Left ventricle myocardium inferior (tissue), 1 donor: ENCODE data around the gene STK32C. TPM values are rescaled to one million over a fixed set of nuclear protein-coding genes. Genes with fewer than 3 reads are reported as not detected.

Source experiments
- DNase-seq: peaks from one replicate; pipeline ENCODE4 v3.0.0-alpha.2; 2020
- H3K27ac ChIP-seq: fragments of 200-600 bp; replicated peaks from 2 replicates; pipeline ENCODE4 v1.8.0; 2021
- H3K27me3 ChIP-seq: fragments of 200-600 bp; 2 replicates; pipeline ENCODE4 v1.8.0; 2021; ENCODE audit warnings: low read depth
- H3K36me3 ChIP-seq: fragments of 200-600 bp; 2 replicates; pipeline ENCODE4 v1.8.0; 2021
- H3K4me1 ChIP-seq: fragments of 200-600 bp; 2 replicates; pipeline ENCODE4 v1.8.0; 2021
- H3K4me3 ChIP-seq: fragments of 200-600 bp; 2 replicates; pipeline ENCODE4 v1.8.0; 2021; ENCODE audit warnings: mild to moderate bottlenecking, moderate library complexity
- H3K9me3 ChIP-seq: fragments of 200-600 bp; replicated peaks from 2 replicates; pipeline ENCODE4 v1.8.0; 2021
- intact Hi-C: fragments of 100-400 bp; cut with micrococcal nuclease; formaldehyde crosslinking; loops from one replicate; pipeline ENCODE4 v1.11.0; 2022
- total RNA-seq: library from RNA; stranded (reverse); fragmentation: NEBNext Ultra II Directional; extraction: Animal tissue kit (Norgen Biotek cat#: 25700); gene quantifications from one replicate; pipeline ENCODE4 v1.2.1, GENCODE V29; 2021
- TF ChIP-seq, protein P1 (sequence below): fragments of 200-600 bp; IDR thresholded peaks from 2 replicates; pipeline ENCODE4 v1.8.0; 2021; ENCODE audit warnings: antibody characterized with exemption, mild to moderate bottlenecking, borderline replicate concordance
- donor health status: DM: no; HTN: yes; CAD: no; lungs with severe emphysema.

Gene STK32C
- total RNA-seq, 1 donor from 2014 or later: 4.4 TPM

DNA sequence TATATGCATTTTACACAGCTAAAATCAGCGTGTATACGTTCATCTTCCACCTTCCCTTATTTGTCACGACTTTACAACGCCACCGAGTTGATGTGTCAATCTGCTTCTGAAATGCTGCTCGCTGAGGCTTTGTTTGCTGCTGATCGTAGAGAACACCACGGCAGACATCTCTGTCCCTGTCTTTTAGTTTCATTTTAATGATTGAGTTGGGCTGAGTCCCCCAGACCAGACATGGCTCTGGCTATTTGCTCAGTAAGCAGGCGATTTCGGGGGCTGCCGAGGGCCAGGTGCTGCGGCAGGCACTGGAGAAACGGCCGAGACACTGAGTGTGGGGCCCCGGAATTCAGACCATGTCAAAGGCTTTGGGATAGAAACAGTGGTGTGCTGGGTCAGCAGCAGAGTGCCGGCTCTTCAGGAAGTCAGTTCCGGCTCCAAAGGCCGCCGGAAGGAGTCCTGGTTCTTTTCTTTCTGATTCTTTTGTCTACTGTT lies 29.2 kb upstream of the STK32C start:
- no peak for DNase-seq
- Histone ChIP-seq H3K36me3 (no peaks in the 10 kb centered on the region), H3K27ac (peak overlapping the region; percentile 74)

DNA sequence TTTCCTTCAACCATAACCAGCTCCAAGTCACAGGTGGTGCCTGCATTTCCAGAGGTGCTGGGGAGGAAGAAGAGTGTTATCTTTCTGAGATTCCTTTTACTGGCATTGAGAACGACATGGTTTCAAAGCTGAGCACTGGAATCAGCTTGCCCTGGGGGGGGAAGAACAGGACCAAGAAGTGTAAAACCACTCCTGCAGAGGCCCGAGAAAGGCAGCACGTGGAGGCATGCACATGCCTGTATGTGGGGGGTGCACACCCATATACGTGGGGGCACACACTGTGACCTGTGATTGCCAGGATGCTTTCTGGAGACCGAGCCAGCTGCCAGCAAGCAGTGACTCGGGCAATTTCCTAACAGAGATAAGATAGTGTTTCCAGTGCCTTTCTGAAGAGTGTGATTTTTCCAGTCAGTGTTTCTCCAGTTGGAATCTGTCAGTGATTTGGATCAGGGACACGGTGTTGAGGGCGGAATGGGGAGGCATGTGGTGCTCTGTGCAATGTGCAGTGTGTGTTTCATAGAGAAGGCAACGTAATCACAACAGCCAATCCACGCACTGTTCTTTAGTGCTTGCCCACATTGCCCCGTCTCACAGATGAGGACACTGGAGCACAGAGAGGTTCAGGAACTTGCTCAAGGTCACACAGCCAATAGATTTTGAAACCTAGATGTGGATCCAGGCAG lies 28.5 kb upstream of the STK32C start:
- no peaks in the 10 kb centered on the region for H3K36me3 ChIP-seq
- no peaks in the 10 kb centered on the region for H3K9me3 ChIP-seq
- H3K4me1 ChIP-seq: peaks cover 31% of the 10 kb centered on the region
- intact Hi-C loops: no loop called here
- H3K4me3 ChIP-seq: peak overlapping the region; percentile 62
- DNase-seq: no peak
- no peaks in the 10 kb centered on the region for H3K27me3 ChIP-seq
- peak overlapping the region; percentile 74 for H3K27ac ChIP-seq
- TF ChIP-seq, protein P1, sequence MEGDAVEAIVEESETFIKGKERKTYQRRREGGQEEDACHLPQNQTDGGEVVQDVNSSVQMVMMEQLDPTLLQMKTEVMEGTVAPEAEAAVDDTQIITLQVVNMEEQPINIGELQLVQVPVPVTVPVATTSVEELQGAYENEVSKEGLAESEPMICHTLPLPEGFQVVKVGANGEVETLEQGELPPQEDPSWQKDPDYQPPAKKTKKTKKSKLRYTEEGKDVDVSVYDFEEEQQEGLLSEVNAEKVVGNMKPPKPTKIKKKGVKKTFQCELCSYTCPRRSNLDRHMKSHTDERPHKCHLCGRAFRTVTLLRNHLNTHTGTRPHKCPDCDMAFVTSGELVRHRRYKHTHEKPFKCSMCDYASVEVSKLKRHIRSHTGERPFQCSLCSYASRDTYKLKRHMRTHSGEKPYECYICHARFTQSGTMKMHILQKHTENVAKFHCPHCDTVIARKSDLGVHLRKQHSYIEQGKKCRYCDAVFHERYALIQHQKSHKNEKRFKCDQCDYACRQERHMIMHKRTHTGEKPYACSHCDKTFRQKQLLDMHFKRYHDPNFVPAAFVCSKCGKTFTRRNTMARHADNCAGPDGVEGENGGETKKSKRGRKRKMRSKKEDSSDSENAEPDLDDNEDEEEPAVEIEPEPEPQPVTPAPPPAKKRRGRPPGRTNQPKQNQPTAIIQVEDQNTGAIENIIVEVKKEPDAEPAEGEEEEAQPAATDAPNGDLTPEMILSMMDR: no peak

More for the DNA sequence above, 29.2 kb upstream of the STK32C start:
- TF ChIP-seq, protein P1: no peak
- Histone ChIP-seq H3K4me1 (peaks cover 28% of the 10 kb centered on the region), H3K9me3 (no peaks in the 10 kb centered on the region), H3K27me3 (no peaks in the 10 kb centered on the region), H3K4me3 (peak overlapping the region; percentile 62)
- intact Hi-C loops: no loop called here

DNA sequence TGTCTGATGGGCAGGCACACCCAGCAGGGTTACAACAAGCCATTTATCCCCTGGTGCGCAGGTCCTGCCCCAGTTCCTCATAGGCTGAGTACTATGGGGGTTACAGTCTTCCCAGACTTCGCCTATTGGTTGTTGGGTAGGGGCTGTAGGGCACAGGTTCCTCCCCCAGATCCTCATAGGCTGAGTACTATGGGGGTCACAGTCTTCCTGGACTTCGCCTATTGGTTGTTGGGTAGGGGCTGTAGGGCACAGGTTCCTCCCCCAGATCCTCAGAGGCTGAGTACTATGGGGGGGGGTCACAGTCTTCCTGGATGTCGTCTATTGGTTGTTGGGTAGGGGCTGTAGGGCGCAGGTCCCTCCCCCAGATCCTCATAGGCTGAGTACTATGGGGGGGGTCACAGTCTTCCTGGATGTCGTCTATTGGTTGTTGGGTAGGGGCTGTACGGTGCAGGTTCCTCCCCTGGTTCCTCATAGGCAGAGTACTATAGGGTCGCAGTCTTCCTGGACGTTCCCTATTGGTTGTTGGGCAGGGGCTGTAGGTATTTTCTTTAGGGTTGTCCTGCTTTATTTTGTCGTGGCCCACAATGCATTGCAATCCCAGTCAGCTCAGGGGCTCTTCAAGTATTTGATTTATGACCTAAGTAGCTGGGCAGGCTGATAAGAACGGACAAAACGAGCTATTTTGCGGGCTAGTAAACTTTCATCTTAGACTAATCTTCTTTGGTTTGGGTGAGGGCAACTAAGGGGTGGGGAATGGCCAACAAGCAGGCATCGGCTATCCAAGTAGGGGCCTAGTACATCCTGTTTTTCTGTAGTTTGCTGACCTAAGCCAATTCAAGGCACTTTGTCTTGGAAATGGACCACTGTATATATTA lies 27.7 kb upstream of the STK32C start:
- Histone ChIP-seq H3K27me3 (no peaks in the 10 kb centered on the region), H3K4me1 (peaks cover 39% of the 10 kb centered on the region), H3K9me3 (no peaks in the 10 kb centered on the region), H3K4me3 (no peak overlapping the region), H3K36me3 (no peaks in the 10 kb centered on the region), H3K27ac (peak overlapping the region; percentile 74)
- DNase-seq: no peak
- TF ChIP-seq, protein P1: no peak
- intact Hi-C loops: no loop called here

DNA sequence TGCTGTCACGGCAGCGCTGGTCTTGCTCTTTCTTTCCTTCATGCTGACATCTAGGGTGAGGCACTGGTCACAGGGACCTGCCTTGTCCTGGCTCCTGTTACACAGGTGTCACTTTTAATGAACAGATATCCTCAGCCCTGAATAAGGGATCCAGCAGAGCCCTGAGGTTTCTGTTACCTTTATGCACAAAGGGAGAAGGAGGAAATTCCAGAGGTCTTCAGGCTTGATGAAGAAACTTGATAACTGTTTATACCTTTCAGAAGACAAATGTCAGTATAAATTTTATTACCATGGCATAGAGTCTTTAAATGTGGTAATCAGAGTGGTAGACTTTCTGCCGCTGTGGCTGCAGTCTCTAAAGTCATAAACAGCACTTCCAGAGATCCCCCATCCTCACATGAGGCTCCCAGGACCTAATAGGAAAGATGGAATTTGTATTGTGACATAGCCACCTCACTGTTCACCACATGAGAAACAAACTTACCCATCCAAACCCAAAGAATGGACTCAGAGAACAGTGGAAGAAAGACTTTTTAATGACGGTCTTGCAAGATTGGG lies 27.0 kb upstream of the STK32C start:
- no peak overlapping the region for H3K27ac ChIP-seq
- H3K4me3 ChIP-seq: no peak overlapping the region
- peaks cover 46% of the 10 kb centered on the region for H3K4me1 ChIP-seq
- H3K9me3 ChIP-seq: no peaks in the 10 kb centered on the region
- intact Hi-C loops: no loop called here
- TF ChIP-seq, protein P1: no peak
- no peak for DNase-seq
- no peaks in the 10 kb centered on the region for H3K27me3 ChIP-seq
- no peaks in the 10 kb centered on the region for H3K36me3 ChIP-seq

DNA sequence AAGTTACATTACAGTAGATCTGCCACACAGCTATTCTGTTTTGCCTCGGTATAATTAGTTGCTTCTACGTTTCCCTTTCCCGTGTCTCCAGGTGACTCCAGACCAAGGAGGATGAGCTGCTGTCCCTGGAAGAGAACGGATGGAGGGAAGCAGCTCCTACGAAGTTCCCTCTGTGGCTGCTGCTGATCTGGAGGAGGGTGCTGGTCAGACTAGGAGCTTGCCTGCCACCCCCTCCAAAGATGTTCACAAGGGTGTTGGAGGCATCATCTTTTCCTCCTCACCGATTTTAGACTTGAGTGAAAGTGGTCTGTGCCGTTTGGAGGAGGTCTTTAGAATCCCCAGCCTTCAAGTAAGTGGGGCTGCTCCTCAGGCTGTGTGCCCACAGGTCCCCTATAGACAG lies 25.6 kb upstream of the STK32C start:
- intact Hi-C loops: no loop called here
- no peaks in the 10 kb centered on the region for H3K27me3 ChIP-seq
- H3K36me3 ChIP-seq: no peaks in the 10 kb centered on the region
- H3K27ac ChIP-seq: no peak overlapping the region
- no peak overlapping the region for H3K4me3 ChIP-seq
- no peak for DNase-seq
- no peaks in the 10 kb centered on the region for H3K9me3 ChIP-seq
- TF ChIP-seq, protein P1: no peak
- H3K4me1 ChIP-seq: peaks cover 60% of the 10 kb centered on the region
